ENCODE data around the gene COL15A1. TPM values are rescaled to one million over a fixed set of nuclear protein-coding genes. Genes with fewer than 3 reads are reported as not detected.

The COL15A1 gene
- total and polyA plus RNA-seq, 2 of the 8 experiments (the other 6 are each of a cell fraction or from before 2014, with no cell fraction given), result 0.12 to 0.15 TPM

GRCh38 chr9:99114049-99114440, 170.3 kb downstream of the COL15A1 start (continued):
- TF ChIP-seq, protein P1, sequence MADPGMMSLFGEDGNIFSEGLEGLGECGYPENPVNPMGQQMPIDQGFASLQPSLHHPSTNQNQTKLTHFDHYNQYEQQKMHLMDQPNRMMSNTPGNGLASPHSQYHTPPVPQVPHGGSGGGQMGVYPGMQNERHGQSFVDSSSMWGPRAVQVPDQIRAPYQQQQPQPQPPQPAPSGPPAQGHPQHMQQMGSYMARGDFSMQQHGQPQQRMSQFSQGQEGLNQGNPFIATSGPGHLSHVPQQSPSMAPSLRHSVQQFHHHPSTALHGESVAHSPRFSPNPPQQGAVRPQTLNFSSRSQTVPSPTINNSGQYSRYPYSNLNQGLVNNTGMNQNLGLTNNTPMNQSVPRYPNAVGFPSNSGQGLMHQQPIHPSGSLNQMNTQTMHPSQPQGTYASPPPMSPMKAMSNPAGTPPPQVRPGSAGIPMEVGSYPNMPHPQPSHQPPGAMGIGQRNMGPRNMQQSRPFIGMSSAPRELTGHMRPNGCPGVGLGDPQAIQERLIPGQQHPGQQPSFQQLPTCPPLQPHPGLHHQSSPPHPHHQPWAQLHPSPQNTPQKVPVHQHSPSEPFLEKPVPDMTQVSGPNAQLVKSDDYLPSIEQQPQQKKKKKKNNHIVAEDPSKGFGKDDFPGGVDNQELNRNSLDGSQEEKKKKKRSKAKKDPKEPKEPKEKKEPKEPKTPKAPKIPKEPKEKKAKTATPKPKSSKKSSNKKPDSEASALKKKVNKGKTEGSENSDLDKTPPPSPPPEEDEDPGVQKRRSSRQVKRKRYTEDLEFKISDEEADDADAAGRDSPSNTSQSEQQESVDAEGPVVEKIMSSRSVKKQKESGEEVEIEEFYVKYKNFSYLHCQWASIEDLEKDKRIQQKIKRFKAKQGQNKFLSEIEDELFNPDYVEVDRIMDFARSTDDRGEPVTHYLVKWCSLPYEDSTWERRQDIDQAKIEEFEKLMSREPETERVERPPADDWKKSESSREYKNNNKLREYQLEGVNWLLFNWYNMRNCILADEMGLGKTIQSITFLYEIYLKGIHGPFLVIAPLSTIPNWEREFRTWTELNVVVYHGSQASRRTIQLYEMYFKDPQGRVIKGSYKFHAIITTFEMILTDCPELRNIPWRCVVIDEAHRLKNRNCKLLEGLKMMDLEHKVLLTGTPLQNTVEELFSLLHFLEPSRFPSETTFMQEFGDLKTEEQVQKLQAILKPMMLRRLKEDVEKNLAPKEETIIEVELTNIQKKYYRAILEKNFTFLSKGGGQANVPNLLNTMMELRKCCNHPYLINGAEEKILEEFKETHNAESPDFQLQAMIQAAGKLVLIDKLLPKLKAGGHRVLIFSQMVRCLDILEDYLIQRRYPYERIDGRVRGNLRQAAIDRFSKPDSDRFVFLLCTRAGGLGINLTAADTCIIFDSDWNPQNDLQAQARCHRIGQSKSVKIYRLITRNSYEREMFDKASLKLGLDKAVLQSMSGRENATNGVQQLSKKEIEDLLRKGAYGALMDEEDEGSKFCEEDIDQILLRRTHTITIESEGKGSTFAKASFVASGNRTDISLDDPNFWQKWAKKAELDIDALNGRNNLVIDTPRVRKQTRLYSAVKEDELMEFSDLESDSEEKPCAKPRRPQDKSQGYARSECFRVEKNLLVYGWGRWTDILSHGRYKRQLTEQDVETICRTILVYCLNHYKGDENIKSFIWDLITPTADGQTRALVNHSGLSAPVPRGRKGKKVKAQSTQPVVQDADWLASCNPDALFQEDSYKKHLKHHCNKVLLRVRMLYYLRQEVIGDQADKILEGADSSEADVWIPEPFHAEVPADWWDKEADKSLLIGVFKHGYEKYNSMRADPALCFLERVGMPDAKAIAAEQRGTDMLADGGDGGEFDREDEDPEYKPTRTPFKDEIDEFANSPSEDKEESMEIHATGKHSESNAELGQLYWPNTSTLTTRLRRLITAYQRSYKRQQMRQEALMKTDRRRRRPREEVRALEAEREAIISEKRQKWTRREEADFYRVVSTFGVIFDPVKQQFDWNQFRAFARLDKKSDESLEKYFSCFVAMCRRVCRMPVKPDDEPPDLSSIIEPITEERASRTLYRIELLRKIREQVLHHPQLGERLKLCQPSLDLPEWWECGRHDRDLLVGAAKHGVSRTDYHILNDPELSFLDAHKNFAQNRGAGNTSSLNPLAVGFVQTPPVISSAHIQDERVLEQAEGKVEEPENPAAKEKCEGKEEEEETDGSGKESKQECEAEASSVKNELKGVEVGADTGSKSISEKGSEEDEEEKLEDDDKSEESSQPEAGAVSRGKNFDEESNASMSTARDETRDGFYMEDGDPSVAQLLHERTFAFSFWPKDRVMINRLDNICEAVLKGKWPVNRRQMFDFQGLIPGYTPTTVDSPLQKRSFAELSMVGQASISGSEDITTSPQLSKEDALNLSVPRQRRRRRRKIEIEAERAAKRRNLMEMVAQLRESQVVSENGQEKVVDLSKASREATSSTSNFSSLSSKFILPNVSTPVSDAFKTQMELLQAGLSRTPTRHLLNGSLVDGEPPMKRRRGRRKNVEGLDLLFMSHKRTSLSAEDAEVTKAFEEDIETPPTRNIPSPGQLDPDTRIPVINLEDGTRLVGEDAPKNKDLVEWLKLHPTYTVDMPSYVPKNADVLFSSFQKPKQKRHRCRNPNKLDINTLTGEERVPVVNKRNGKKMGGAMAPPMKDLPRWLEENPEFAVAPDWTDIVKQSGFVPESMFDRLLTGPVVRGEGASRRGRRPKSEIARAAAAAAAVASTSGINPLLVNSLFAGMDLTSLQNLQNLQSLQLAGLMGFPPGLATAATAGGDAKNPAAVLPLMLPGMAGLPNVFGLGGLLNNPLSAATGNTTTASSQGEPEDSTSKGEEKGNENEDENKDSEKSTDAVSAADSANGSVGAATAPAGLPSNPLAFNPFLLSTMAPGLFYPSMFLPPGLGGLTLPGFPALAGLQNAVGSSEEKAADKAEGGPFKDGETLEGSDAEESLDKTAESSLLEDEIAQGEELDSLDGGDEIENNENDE (IDR thresholded peaks at IDR 0.05; ENCODE audit: insufficient replicate concordance, low read length), result no peak
- TF ChIP-seq BCL11A (IDR thresholded peaks at IDR 0.05; ENCODE audit: low read depth in 2 of 2, low read length in 2 of 2), result no peak
- TF ChIP-seq KDM4A (IDR thresholded peaks at IDR 0.05; ENCODE audit: low read depth, low read length, severe bottlenecking), result no peak
- no peak for TF ChIP-seq RBBP5 (IDR thresholded peaks at IDR 0.05; ENCODE audit: borderline replicate concordance, low read depth, low read length)
- TF ChIP-seq POLR2A (IDR thresholded peaks at IDR 0.05; ENCODE audit: control extremely low read depth in 1 of 2, low read depth in 2 of 2, low read length in 2 of 2), result no peak
- no peak for TF ChIP-seq KDM5A (IDR thresholded peaks at IDR 0.05; ENCODE audit: low read length)
- no peak for TF ChIP-seq POU5F1 (IDR thresholded peaks at IDR 0.05; ENCODE audit: low read depth, low read length)
- no peak for TF ChIP-seq TAF1 (IDR thresholded peaks at IDR 0.05; ENCODE audit: low read depth, low read length)
- TF ChIP-seq TEAD4 (IDR thresholded peaks at IDR 0.05; ENCODE audit: low read depth, low read length), result no peak
- TF ChIP-seq SP1 (IDR thresholded peaks at IDR 0.05; ENCODE audit: low read depth, low read length), result no peak
- no peak for TF ChIP-seq MAFK (IDR thresholded peaks at IDR 0.05; ENCODE audit: low read depth, low read length)
- TF ChIP-seq, protein P2, sequence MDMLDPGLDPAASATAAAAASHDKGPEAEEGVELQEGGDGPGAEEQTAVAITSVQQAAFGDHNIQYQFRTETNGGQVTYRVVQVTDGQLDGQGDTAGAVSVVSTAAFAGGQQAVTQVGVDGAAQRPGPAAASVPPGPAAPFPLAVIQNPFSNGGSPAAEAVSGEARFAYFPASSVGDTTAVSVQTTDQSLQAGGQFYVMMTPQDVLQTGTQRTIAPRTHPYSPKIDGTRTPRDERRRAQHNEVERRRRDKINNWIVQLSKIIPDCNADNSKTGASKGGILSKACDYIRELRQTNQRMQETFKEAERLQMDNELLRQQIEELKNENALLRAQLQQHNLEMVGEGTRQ (IDR thresholded peaks at IDR 0.05; ENCODE audit: low read length), result no peak

All from H1 (cell line).